ENCODE data around the gene EXTL2. TPM values are rescaled to one million over a fixed set of nuclear protein-coding genes. Genes with fewer than 3 reads are reported as not detected.

EXTL2 gene
- total and polyA plus RNA-seq, 10 of the 15 experiments (the other 5 are each of a cell fraction or from before 2014, with no cell fraction given), result 10.2 to 51.1 (median 16.2) TPM

DNA sequence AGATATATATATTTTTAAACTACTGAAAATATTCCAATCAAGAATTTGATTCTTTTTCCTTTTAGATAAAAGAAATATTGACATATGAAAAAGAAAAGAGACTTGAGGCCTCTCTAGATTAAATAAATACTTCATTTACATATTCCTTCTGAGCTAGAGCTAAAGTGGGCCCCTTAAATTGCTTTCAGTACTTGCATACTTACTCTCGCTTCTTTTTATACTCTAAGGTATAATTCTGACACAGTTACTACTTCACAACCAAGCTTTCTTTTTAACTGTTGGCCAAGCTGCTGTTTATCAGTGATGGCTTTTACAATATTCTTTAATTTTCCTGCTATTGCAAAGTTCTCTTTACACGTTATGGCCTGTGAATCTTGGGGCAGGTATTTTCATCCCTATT lies 24.6 kb downstream of the EXTL2 start:
- Histone ChIP-seq H3K4me3 (no peak overlapping the region), H3K79me2 (ENCODE audit: control insufficient read depth, insufficient read depth, low read length) (no peaks in the 10 kb centered on the region), H3K27me3 (replicated peaks in 1 of 2; ENCODE audit: control insufficient read depth in 2 of 2, insufficient read depth in 2 of 2, low read length in 1 of 2) (no peaks in the 10 kb centered on the region), H4K20me1 (ENCODE audit: control insufficient read depth, insufficient read depth) (no peaks in the 10 kb centered on the region), H2AFZ (ENCODE audit: control insufficient read depth, low read depth, low read length) (no peak overlapping the region), H3K9ac (ENCODE audit: control insufficient read depth, insufficient read depth, low read length) (no peak overlapping the region), H3K4me2 (ENCODE audit: control insufficient read depth, insufficient read depth) (no peak overlapping the region), H3K27ac (ENCODE audit: control insufficient read depth, insufficient read depth) (no peak overlapping the region), H3K9me3 (replicated peaks; ENCODE audit: control insufficient read depth, insufficient read depth, low read length) (no peaks in the 10 kb centered on the region), H3K36me3 (ENCODE audit: control insufficient read depth in 2 of 2, insufficient read depth in 2 of 2, low read length in 1 of 2) (no peaks in the 10 kb centered on the region), H3K4me1 (ENCODE audit: control insufficient read depth, insufficient read depth, low read length) (peaks cover 9% of the 10 kb centered on the region; the same call in 1 of the 2 replicates)
- 38% methylated on average over 2 of the region's 2 CpGs for WGBS (ENCODE audit: insufficient coverage, insufficient replicate concordance, low lambda C conversion rate, missing lambda C conversion rate)
- in situ Hi-C loops (cut with MboI) (loop anchor here (5.0 to 25.0 kb wide), 4 partner anchors 403 to 1683 kb away; no protein-coding TSS in a partner anchor), intact Hi-C loops (cut with micrococcal nuclease; ENCODE audit: unreplicated experiment) (loop anchor here (2.0 to 5.0 kb wide), 3 partner anchors 333 to 1061 kb away; partner anchors contain the start of gene GPR88)
- POLR2A ChIA-PET, result no interaction called here
- TF ChIP-seq KDM1A (IDR thresholded peaks at IDR 0.05; ENCODE audit: borderline replicate concordance) (no peak), CEBPZ (IDR thresholded peaks at IDR 0.05; ENCODE audit: low read depth, low read length) (no peak), RFX5 (IDR thresholded peaks at IDR 0.05; ENCODE audit: low read depth, low read length) (no peak), IRF4 (IDR thresholded peaks at IDR 0.05; ENCODE audit: low read depth, low read length) (no peak), YY1 (IDR thresholded peaks at IDR 0.05; ENCODE audit: low read depth, low read length) (no peak), SPI1 (IDR thresholded peaks at IDR 0.05; ENCODE audit: borderline replicate concordance, insufficient read depth, low read depth, low read length) (no peak), TCF3 (IDR thresholded peaks at IDR 0.05; ENCODE audit: borderline replicate concordance, insufficient read depth, low read depth, low read length) (no peak), RUNX3 (IDR thresholded peaks at IDR 0.05; ENCODE audit: low read length) (no peak), GABPA (IDR thresholded peaks at IDR 0.05; ENCODE audit: low read depth) (no peak), BCL11A (IDR thresholded peaks at IDR 0.05; ENCODE audit: low read depth, low read length) (no peak), NFYB (IDR thresholded peaks at IDR 0.05; ENCODE audit: insufficient read depth, low read depth, low read length) (no peak), RAD21 (IDR thresholded peaks at IDR 0.05; ENCODE audit: insufficient read depth, low read depth, low read length) (no peak), CREM (IDR thresholded peaks at IDR 0.05; ENCODE audit: low read depth) (no peak), KLF5 (IDR thresholded peaks at IDR 0.05; ENCODE audit: partially characterized antibody) (no peak), FOXM1 (IDR thresholded peaks at IDR 0.05; ENCODE audit: low read depth, low read length) (no peak), NR2F1 (conservative IDR thresholded peaks at IDR 0.05) (no peak)
- TF ChIP-seq, protein P1, sequence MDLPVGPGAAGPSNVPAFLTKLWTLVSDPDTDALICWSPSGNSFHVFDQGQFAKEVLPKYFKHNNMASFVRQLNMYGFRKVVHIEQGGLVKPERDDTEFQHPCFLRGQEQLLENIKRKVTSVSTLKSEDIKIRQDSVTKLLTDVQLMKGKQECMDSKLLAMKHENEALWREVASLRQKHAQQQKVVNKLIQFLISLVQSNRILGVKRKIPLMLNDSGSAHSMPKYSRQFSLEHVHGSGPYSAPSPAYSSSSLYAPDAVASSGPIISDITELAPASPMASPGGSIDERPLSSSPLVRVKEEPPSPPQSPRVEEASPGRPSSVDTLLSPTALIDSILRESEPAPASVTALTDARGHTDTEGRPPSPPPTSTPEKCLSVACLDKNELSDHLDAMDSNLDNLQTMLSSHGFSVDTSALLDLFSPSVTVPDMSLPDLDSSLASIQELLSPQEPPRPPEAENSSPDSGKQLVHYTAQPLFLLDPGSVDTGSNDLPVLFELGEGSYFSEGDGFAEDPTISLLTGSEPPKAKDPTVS (IDR thresholded peaks at IDR 0.05; ENCODE audit: low read depth, low read length), result no peak
- ATAC-seq, result no peak
- RAD21 ChIA-PET (ENCODE audit: unreplicated experiment), result interaction anchor here (0.7 to 5.2 kb wide), 4 partner anchors 11 to 409 kb away, joined by 3 to 90 read pairs (median 6); no protein-coding TSS in a partner anchor
- no TSS peak for BruUV-seq (replicated peaks)
- CTCF ChIA-PET, result interaction anchor here (0.5 to 9.4 kb wide), 7 partner anchors 10 to 418 kb away, joined by 3 to 261 read pairs (median 17); no protein-coding TSS in a partner anchor
- SMC1A ChIA-PET (ENCODE audit: uncharacterized antibody, unreplicated experiment), result interaction anchor here (0.6 to 5.1 kb wide), 16 partner anchors 11 to 802 kb away, joined by 3 to 62 read pairs (median 7); partner anchors contain the start of genes EXTL2 and SLC30A7
- no peak for FAIRE-seq
- DNase-seq (ENCODE audit: low read depth, low spot score), result no peak
